ENCODE results near the gene FHIP2A. TPM values are rescaled to one million over a fixed set of nuclear protein-coding genes. Genes with fewer than 3 reads are reported as not detected.

The FHIP2A gene
- total RNA-seq, 1 donor from 2014 or later, result 59.3 TPM

DNA sequence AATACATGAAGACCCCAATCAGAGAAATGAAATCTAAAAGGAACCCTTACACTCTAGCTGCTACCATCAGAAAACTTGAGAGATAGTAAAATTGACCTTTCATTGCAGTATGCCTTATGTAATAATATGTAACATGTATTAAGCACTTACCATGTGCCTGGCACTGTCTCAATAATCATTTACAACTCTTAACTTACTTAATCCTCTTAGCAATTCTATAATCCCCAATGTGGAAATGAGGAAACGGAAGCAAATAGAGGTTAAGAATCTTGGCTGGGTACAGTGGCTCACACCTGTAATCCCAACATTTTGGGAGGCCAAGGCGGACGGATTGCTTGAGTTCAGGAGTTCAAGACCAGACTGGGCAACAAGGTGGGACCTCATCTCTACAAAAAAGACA, 29.8 kb upstream of the FHIP2A start:
- Mint-ChIP-seq H3K4me1 (ENCODE audit: unreplicated experiment) (peaks cover 12% of the 10 kb centered on the region), H3K27me3 (ENCODE audit: unreplicated experiment) (no peaks in the 10 kb centered on the region), H3K4me3 (ENCODE audit: unreplicated experiment) (no peak overlapping the region), H3K36me3 (ENCODE audit: unreplicated experiment) (peaks cover 9% of the 10 kb centered on the region), H3K9me3 (ENCODE audit: unreplicated experiment) (peaks cover 2% of the 10 kb centered on the region), H3K27ac (ENCODE audit: unreplicated experiment) (no peak overlapping the region)
- TF ChIP-seq, protein P1, sequence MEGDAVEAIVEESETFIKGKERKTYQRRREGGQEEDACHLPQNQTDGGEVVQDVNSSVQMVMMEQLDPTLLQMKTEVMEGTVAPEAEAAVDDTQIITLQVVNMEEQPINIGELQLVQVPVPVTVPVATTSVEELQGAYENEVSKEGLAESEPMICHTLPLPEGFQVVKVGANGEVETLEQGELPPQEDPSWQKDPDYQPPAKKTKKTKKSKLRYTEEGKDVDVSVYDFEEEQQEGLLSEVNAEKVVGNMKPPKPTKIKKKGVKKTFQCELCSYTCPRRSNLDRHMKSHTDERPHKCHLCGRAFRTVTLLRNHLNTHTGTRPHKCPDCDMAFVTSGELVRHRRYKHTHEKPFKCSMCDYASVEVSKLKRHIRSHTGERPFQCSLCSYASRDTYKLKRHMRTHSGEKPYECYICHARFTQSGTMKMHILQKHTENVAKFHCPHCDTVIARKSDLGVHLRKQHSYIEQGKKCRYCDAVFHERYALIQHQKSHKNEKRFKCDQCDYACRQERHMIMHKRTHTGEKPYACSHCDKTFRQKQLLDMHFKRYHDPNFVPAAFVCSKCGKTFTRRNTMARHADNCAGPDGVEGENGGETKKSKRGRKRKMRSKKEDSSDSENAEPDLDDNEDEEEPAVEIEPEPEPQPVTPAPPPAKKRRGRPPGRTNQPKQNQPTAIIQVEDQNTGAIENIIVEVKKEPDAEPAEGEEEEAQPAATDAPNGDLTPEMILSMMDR (IDR thresholded peaks at IDR 0.05), result no peak
- no peak for DNase-seq (ENCODE audit: extremely low spot score, unreplicated experiment)

DNA sequence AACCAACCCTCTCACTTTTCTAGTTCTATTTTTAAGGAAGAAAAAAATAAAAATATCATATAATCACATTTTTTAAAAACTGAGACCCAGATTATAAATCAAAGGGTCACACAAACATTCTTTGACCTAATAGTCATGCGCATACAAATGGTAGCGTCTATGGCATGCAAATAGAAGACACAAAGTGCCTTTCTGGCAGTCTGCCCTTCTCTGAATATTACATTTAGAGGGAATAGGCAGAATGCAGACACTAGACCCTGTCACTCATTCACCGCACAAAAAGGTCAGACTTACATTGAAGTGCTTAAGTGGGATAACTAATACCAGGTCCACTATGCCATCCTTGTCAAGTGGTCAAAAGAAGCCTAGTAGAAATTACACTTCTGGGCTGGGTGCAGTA, 26.5 kb upstream of the FHIP2A start:
- H3K36me3 Mint-ChIP-seq (ENCODE audit: unreplicated experiment), result peaks cover 13% of the 10 kb centered on the region
- peaks cover 12% of the 10 kb centered on the region for H3K4me1 Mint-ChIP-seq (ENCODE audit: unreplicated experiment)

DNA sequence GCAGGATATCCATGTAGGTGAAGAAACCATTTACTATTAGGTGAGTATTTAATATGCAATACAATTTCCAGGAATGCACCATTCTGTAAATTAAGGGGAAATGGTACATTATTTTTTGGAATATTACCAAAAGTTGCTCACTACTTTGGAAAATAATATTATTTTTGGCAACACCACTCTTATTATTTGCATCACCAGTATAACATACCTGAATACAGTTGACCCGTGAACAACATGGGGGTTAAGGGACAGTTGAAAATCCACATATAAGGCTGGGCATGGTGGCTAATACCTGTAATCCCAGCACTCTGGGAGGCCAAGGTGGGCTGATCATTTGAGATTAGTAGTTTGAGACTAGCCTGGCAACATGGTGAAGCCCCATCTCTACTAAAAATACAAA, 21.2 kb upstream of the FHIP2A start:
- H3K36me3 Mint-ChIP-seq (ENCODE audit: unreplicated experiment), result peaks cover 10% of the 10 kb centered on the region
- peaks cover 10% of the 10 kb centered on the region for H3K9me3 Mint-ChIP-seq (ENCODE audit: unreplicated experiment)
- H3K27ac Mint-ChIP-seq (ENCODE audit: unreplicated experiment), result no peak overlapping the region
- peaks cover 3% of the 10 kb centered on the region for H3K4me1 Mint-ChIP-seq (ENCODE audit: unreplicated experiment)
- H3K27me3 Mint-ChIP-seq (ENCODE audit: unreplicated experiment), result no peaks in the 10 kb centered on the region
- H3K4me3 Mint-ChIP-seq (ENCODE audit: unreplicated experiment), result no peak overlapping the region
- TF ChIP-seq, protein P1 (IDR thresholded peaks at IDR 0.05), result no peak
- DNase-seq (ENCODE audit: extremely low spot score, unreplicated experiment), result no peak

More for the DNA sequence above, 26.5 kb upstream of the FHIP2A start:
- DNase-seq (ENCODE audit: extremely low spot score, unreplicated experiment), result no peak
- no peak overlapping the region for H3K27ac Mint-ChIP-seq (ENCODE audit: unreplicated experiment)
- H3K9me3 Mint-ChIP-seq (ENCODE audit: unreplicated experiment), result peaks cover 6% of the 10 kb centered on the region
- TF ChIP-seq, protein P1 (IDR thresholded peaks at IDR 0.05), result no peak
- H3K4me3 Mint-ChIP-seq (ENCODE audit: unreplicated experiment), result no peak overlapping the region
- no peaks in the 10 kb centered on the region for H3K27me3 Mint-ChIP-seq (ENCODE audit: unreplicated experiment)

DNA sequence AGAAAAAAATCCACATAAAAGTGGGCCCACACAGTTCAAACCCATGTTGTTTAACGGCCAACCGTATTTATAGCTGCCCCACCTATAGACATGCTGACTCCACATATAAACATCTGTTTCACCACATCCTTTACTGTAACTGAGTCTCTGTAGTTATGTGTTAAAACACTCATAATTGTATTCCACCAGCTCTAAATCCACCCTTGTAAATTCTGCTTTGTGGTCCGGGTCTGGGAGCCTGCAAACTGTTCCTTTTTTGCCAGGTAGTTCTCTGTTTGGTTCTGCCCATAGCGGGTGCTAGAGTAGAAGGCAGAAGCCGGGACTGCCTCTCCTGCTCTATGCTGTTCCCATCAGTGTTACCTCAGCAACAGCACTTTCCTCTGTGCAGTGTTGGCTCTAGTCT, 20.2 kb upstream of the FHIP2A start:
- Mint-ChIP-seq H3K9me3 (ENCODE audit: unreplicated experiment) (peaks cover 10% of the 10 kb centered on the region), H3K4me3 (ENCODE audit: unreplicated experiment) (no peak overlapping the region), H3K27me3 (ENCODE audit: unreplicated experiment) (no peaks in the 10 kb centered on the region), H3K36me3 (ENCODE audit: unreplicated experiment) (peaks cover 10% of the 10 kb centered on the region), H3K4me1 (ENCODE audit: unreplicated experiment) (peaks cover 2% of the 10 kb centered on the region), H3K27ac (ENCODE audit: unreplicated experiment) (no peak overlapping the region)
- DNase-seq (ENCODE audit: extremely low spot score, unreplicated experiment), result no peak
- TF ChIP-seq, protein P1 (IDR thresholded peaks at IDR 0.05), result no peak

DNA sequence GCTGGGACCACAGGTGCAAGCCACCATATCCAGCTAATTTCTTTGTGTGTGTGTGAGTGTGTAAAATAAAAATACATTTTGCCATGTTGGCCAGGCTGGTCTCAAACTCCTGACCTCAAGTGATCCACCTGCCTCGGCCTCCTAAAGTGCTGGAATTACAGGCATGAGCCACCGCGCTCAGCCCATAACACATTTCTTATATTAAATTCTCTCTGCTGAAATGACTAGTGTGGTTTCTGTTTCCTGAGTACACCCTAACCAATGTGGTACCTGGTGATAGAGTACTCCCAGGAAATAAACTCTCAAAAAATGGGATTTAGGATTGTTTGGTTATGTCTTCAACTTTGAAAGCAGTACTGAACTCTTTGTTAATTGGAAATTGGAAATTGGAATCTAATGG, 19.4 kb upstream of the FHIP2A start:
- peaks cover 5% of the 10 kb centered on the region for H3K9me3 Mint-ChIP-seq (ENCODE audit: unreplicated experiment)
- H3K27me3 Mint-ChIP-seq (ENCODE audit: unreplicated experiment), result no peaks in the 10 kb centered on the region
- peaks cover 4% of the 10 kb centered on the region for H3K36me3 Mint-ChIP-seq (ENCODE audit: unreplicated experiment)
- H3K27ac Mint-ChIP-seq (ENCODE audit: unreplicated experiment), result no peak overlapping the region
- peaks cover 2% of the 10 kb centered on the region for H3K4me1 Mint-ChIP-seq (ENCODE audit: unreplicated experiment)
- no peak overlapping the region for H3K4me3 Mint-ChIP-seq (ENCODE audit: unreplicated experiment)
- DNase-seq (ENCODE audit: extremely low spot score, unreplicated experiment), result no peak
- TF ChIP-seq, protein P1 (IDR thresholded peaks at IDR 0.05), result no peak
